Effector memory CD4-positive, alpha-beta T cell (primary cell): ENCODE measurements around the gene LRCH4.
"Not testable (repeated sequence)": the region's sequence is repeated elsewhere in the genome, so short reads cannot be mapped to it uniquely, and the experiment has no call there.

Experiments used
- DNase-seq, 3 donors: peaks; one replicate each; pipeline ENCODE4 v3.0.0-alpha.2; 2020
- H3K27ac ChIP-seq: 2 replicates; pipeline ENCODE4 v1.7.0; 2013; ENCODE audit warnings: mild to moderate bottlenecking, low read length, moderate library complexity; ENCODE audit not compliant: insufficient read depth, poor library complexity, severe bottlenecking
- H3K27me3 ChIP-seq: replicated peaks from 2 replicates; pipeline ENCODE4 v1.7.0; 2013; ENCODE audit warnings: mild to moderate bottlenecking, low read length; ENCODE audit not compliant: insufficient read depth, control insufficient read depth, poor library complexity, severe bottlenecking
- H3K36me3 ChIP-seq: 2 replicates; pipeline ENCODE4 v1.7.0; 2013; ENCODE audit warnings: mild to moderate bottlenecking, low read length, moderate library complexity; ENCODE audit not compliant: control insufficient read depth, insufficient read depth
- H3K4me1 ChIP-seq: 2 replicates; pipeline ENCODE4 v1.7.0; 2013; ENCODE audit warnings: low read length, mild to moderate bottlenecking; ENCODE audit not compliant: control insufficient read depth, insufficient read depth, poor library complexity, severe bottlenecking
- H3K4me3 ChIP-seq: 2 replicates; pipeline ENCODE4 v1.7.0; 2013; ENCODE audit warnings: low read length, low read depth, mild to moderate bottlenecking; ENCODE audit not compliant: insufficient read depth, poor library complexity, severe bottlenecking
- H3K9me3 ChIP-seq: 2 replicates; pipeline ENCODE4 v1.7.0; 2013; ENCODE audit warnings: mild to moderate bottlenecking, low read length, moderate library complexity; ENCODE audit not compliant: control insufficient read depth

The LRCH4 gene

GRCh38 chr7:100556541-100556940 is 29.4 kb downstream of the LRCH4 start:
- no peaks in the 10 kb centered on the region for H3K27me3 ChIP-seq
- H3K9me3 ChIP-seq: no peaks in the 10 kb centered on the region
- no peak for DNase-seq
- no peak overlapping the region for H3K27ac ChIP-seq
- H3K4me3 ChIP-seq: no peak overlapping the region
- H3K36me3 ChIP-seq: peaks cover 56% of the 10 kb centered on the region
- peaks cover 5% of the 10 kb centered on the region for H3K4me1 ChIP-seq

GRCh38 chr7:100555701-100556100 is 30.2 kb downstream of the LRCH4 start:
- H3K27me3 ChIP-seq: no peaks in the 10 kb centered on the region
- H3K9me3 ChIP-seq: no peaks in the 10 kb centered on the region
- no peak overlapping the region for H3K27ac ChIP-seq
- H3K4me3 ChIP-seq: no peak overlapping the region
- peaks cover 56% of the 10 kb centered on the region for H3K36me3 ChIP-seq
- no peak for DNase-seq
- peaks cover 6% of the 10 kb centered on the region for H3K4me1 ChIP-seq

- Histone ChIP-seq H3K27ac (no peak overlapping the region), H3K27me3 (no peaks in the 10 kb centered on the region), H3K4me1 (peaks cover 22% of the 10 kb centered on the region), H3K9me3 (no peaks in the 10 kb centered on the region), H3K36me3 (peaks cover 49% of the 10 kb centered on the region), H3K4me3 (no peak overlapping the region)
- no peak for DNase-seq
Observed at GRCh38 chr7:100553032-100553431, 32.9 kb downstream of the LRCH4 start.

- Histone ChIP-seq H3K27me3 (no peaks in the 10 kb centered on the region), H3K9me3 (no peaks in the 10 kb centered on the region), H3K27ac (no peak overlapping the region), H3K36me3 (peaks cover 49% of the 10 kb centered on the region), H3K4me3 (no peak overlapping the region), H3K4me1 (peaks cover 27% of the 10 kb centered on the region)
- DNase-seq: no peak
Observed at GRCh38 chr7:100552532-100552931, 33.4 kb downstream of the LRCH4 start.

DNA sequence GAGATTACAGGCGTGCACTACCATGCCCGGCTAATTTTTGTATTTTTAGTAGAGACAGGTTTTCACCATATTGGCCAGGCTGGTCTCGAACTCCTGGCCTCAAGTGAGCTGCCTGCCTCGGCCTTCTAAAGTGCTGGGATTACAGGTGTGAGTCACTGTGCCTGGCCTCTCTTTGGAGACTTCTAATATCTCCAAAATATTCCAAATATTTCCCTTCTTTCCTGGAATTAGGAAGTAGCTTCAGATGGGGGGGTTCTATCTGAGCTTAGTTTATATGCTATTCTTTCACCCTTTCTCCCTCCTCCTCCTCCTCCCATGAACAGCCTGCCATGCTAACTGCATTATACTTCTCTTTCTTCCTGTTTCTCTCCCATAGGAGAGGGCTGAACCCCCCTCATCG is 37.5 kb downstream of the LRCH4 start:
- not testable (repeated sequence) for H3K9me3 ChIP-seq, DNase-seq, H3K4me3 ChIP-seq, H3K27me3 ChIP-seq
- H3K36me3 ChIP-seq: peaks cover 23% of the 10 kb centered on the region
- peak overlapping the region; percentile 73 for H3K27ac ChIP-seq
- peaks cover 67% of the 10 kb centered on the region for H3K4me1 ChIP-seq

DNA sequence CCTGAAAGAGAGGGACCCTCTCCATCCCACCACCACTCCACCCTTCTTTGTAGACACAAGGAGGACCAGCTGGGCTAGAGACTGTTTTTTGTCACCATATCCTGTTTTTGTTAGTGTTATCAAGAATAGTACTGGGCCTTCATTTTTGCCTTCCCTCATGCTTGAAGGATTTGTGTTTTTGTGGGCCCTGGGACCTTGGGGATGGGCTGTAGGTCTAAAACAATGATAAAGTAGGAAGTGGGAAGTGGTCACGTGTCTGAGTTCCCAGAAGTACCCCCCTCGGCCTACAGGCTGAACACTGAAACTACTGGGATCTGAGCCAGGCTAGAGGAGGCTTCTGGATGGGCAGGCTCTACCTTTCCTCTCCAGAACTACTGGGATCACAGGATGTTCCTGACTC is 38.1 kb downstream of the LRCH4 start:
- H3K27me3 ChIP-seq: no peaks in the 10 kb centered on the region
- H3K36me3 ChIP-seq: peaks cover 17% of the 10 kb centered on the region
- DNase-seq: no peak
- no peaks in the 10 kb centered on the region for H3K9me3 ChIP-seq
- H3K27ac ChIP-seq: peak overlapping the region; percentile 73
- H3K4me1 ChIP-seq: peaks cover 72% of the 10 kb centered on the region
- no peak overlapping the region for H3K4me3 ChIP-seq

- Histone ChIP-seq H3K9me3 (no peaks in the 10 kb centered on the region), H3K36me3 (peaks cover 10% of the 10 kb centered on the region), H3K4me3 (peak overlapping the region; percentile 31), H3K4me1 (peaks cover 78% of the 10 kb centered on the region), H3K27me3 (no peaks in the 10 kb centered on the region), H3K27ac (peak overlapping the region; percentile 73)
- no peak for DNase-seq
Observed at GRCh38 chr7:100546926-100547800, 38.8 kb downstream of the LRCH4 start.

DNA sequence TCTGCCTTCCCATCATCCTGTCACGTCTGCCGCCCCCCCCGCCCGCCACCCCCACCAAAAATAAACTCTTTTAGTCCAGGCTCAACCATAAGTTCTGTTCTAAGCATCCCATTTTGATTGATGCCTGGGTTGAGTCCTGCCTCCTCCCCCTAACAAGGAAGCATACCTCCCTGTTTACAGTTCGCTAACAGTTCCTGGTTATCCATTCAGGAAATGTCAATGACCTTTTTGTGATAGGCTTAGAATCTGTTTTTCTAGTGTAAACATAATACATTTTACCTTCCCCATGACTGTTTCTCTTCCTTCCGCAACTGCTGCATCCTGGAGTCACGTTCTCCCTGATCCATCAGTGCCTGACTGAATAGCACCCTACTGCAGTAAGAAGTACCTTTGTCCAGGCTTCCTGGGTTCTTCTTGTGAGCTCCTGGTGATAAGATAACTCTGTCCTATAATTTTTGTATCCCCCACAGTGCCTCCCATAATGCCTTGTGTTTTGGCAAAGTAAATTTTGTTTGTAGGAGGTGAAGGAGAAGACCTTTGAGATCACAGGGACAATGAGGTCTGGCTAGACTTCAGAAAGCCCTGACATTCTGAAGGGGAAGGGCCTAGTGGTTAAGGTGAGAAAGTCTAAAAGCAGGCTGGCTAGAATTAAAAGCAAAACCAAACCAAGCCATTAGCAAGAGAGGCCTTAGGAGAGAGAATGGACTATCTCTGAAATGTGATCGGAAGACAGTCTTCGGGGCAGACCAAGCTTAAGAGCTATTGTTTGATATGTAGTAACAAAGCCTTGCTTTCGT is 39.6 kb downstream of the LRCH4 start:
- no peak for DNase-seq
- Histone ChIP-seq H3K4me1 (peaks cover 84% of the 10 kb centered on the region), H3K36me3 (peaks cover 2% of the 10 kb centered on the region), H3K27me3 (no peaks in the 10 kb centered on the region), H3K4me3 (peak overlapping the region; percentile 31), H3K9me3 (no peaks in the 10 kb centered on the region), H3K27ac (peak overlapping the region; percentile 73)

GRCh38 chr7:100545360-100546128 is 40.4 kb downstream of the LRCH4 start:
- peaks cover 89% of the 10 kb centered on the region for H3K4me1 ChIP-seq
- peak overlapping the region; percentile 73 for H3K27ac ChIP-seq
- no peaks in the 10 kb centered on the region for H3K27me3 ChIP-seq
- peak overlapping the region; percentile 31 for H3K4me3 ChIP-seq
- H3K36me3 ChIP-seq: no peaks in the 10 kb centered on the region
- DNase-seq: peak in 2 of 3 donors; percentile 25 to 52
- H3K9me3 ChIP-seq: no peaks in the 10 kb centered on the region
